ENCODE results near the gene CDKAL1. TPM values are rescaled to one million over a fixed set of nuclear protein-coding genes. Genes with fewer than 3 reads are reported as not detected.

The CDKAL1 gene
- total RNA-seq, 1 experiment from 2014 or later, result 6.5 TPM

- no peak for DNase-seq
These were observed 722.9 kb downstream of the CDKAL1 start for GRCh38 chr6:21257125-21257524.

GRCh38 chr6:21258665-21259064, 724.4 kb downstream of the CDKAL1 start:
- H3K27me3 ChIP-seq, result no peaks in the 10 kb centered on the region
- H3K36me3 ChIP-seq, result no peaks in the 10 kb centered on the region
- H3K9me3 ChIP-seq, result no peaks in the 10 kb centered on the region
- H3K4me3 ChIP-seq, result no peak overlapping the region
- no peak for DNase-seq

More at GRCh38 chr6:21257125-21257524, 722.9 kb downstream of the CDKAL1 start:
- Histone ChIP-seq H3K4me3 (no peak overlapping the region), H3K36me3 (no peaks in the 10 kb centered on the region), H3K9me3 (no peaks in the 10 kb centered on the region), H3K27me3 (no peaks in the 10 kb centered on the region)

- no peak overlapping the region for H3K4me3 ChIP-seq
- no peak for DNase-seq
- H3K27me3 ChIP-seq, result no peaks in the 10 kb centered on the region
- no peaks in the 10 kb centered on the region for H3K36me3 ChIP-seq
- H3K9me3 ChIP-seq, result no peaks in the 10 kb centered on the region
These were observed 725.4 kb downstream of the CDKAL1 start for GRCh38 chr6:21259660-21260059.

GRCh38 chr6:21262504-21262903, 728.2 kb downstream of the CDKAL1 start:
- H3K9me3 ChIP-seq, result no peaks in the 10 kb centered on the region

GRCh38 chr6:21263531-21264287, 729.5 kb downstream of the CDKAL1 start:
- Histone ChIP-seq H3K36me3 (no peaks in the 10 kb centered on the region), H3K27me3 (no peaks in the 10 kb centered on the region), H3K9me3 (no peaks in the 10 kb centered on the region), H3K4me3 (no peak overlapping the region)
- peak; percentile 2 for DNase-seq

More at GRCh38 chr6:21262504-21262903, 728.2 kb downstream of the CDKAL1 start:
- DNase-seq, result no peak
- no peak overlapping the region for H3K4me3 ChIP-seq
- no peaks in the 10 kb centered on the region for H3K27me3 ChIP-seq
- no peaks in the 10 kb centered on the region for H3K36me3 ChIP-seq

GRCh38 chr6:21264288-21265033, 730.2 kb downstream of the CDKAL1 start:
- Histone ChIP-seq H3K27me3 (no peaks in the 10 kb centered on the region), H3K36me3 (no peaks in the 10 kb centered on the region), H3K9me3 (no peaks in the 10 kb centered on the region), H3K4me3 (no peak overlapping the region)
- no peak for DNase-seq

- no peaks in the 10 kb centered on the region for H3K9me3 ChIP-seq
- H3K36me3 ChIP-seq, result no peaks in the 10 kb centered on the region
- H3K4me3 ChIP-seq, result no peak overlapping the region
- no peaks in the 10 kb centered on the region for H3K27me3 ChIP-seq
- DNase-seq, result no peak
These were observed 730.9 kb downstream of the CDKAL1 start for GRCh38 chr6:21265034-21265729.

- Histone ChIP-seq H3K36me3 (no peaks in the 10 kb centered on the region), H3K4me3 (no peak overlapping the region), H3K9me3 (no peaks in the 10 kb centered on the region), H3K27me3 (no peaks in the 10 kb centered on the region)
- no peak for DNase-seq
These were observed 731.4 kb downstream of the CDKAL1 start for GRCh38 chr6:21265730-21266044.

- H3K9me3 ChIP-seq, result no peaks in the 10 kb centered on the region
- no peaks in the 10 kb centered on the region for H3K36me3 ChIP-seq
- DNase-seq, result no peak
- no peaks in the 10 kb centered on the region for H3K27me3 ChIP-seq
- no peak overlapping the region for H3K4me3 ChIP-seq
These were observed 736.5 kb downstream of the CDKAL1 start for GRCh38 chr6:21270636-21271201.

- Histone ChIP-seq H3K36me3 (no peaks in the 10 kb centered on the region), H3K27me3 (no peaks in the 10 kb centered on the region), H3K4me3 (no peak overlapping the region), H3K9me3 (no peaks in the 10 kb centered on the region)
- DNase-seq, result no peak
These were observed 737.3 kb downstream of the CDKAL1 start for GRCh38 chr6:21271428-21272155.

- no peaks in the 10 kb centered on the region for H3K36me3 ChIP-seq
- no peaks in the 10 kb centered on the region for H3K27me3 ChIP-seq
- H3K9me3 ChIP-seq, result no peaks in the 10 kb centered on the region
- DNase-seq, result peak; percentile 65
- no peak overlapping the region for H3K4me3 ChIP-seq
These were observed 739.2 kb downstream of the CDKAL1 start for GRCh38 chr6:21273451-21273850.

GRCh38 chr6:21274851-21275250, 740.6 kb downstream of the CDKAL1 start:
- Histone ChIP-seq H3K36me3 (no peaks in the 10 kb centered on the region), H3K27me3 (no peaks in the 10 kb centered on the region), H3K4me3 (no peak overlapping the region), H3K9me3 (no peaks in the 10 kb centered on the region)
- DNase-seq, result no peak

GRCh38 chr6:21277601-21278374, 743.5 kb downstream of the CDKAL1 start:
- H3K4me3 ChIP-seq, result no peak overlapping the region
- no peaks in the 10 kb centered on the region for H3K27me3 ChIP-seq
- no peaks in the 10 kb centered on the region for H3K36me3 ChIP-seq
- no peak for DNase-seq
- H3K9me3 ChIP-seq, result no peaks in the 10 kb centered on the region

GRCh38 chr6:21278375-21278745, 744.1 kb downstream of the CDKAL1 start:
- H3K27me3 ChIP-seq, result no peaks in the 10 kb centered on the region
- DNase-seq, result no peak
- H3K36me3 ChIP-seq, result no peaks in the 10 kb centered on the region
- H3K9me3 ChIP-seq, result no peaks in the 10 kb centered on the region
- H3K4me3 ChIP-seq, result no peak overlapping the region

GRCh38 chr6:21279619-21280018, 745.4 kb downstream of the CDKAL1 start:
- H3K27me3 ChIP-seq, result no peaks in the 10 kb centered on the region
- H3K9me3 ChIP-seq, result no peaks in the 10 kb centered on the region
- DNase-seq, result no peak
- no peaks in the 10 kb centered on the region for H3K36me3 ChIP-seq
- H3K4me3 ChIP-seq, result no peak overlapping the region

- Histone ChIP-seq H3K4me3 (no peak overlapping the region), H3K9me3 (no peaks in the 10 kb centered on the region), H3K36me3 (no peaks in the 10 kb centered on the region), H3K27me3 (no peaks in the 10 kb centered on the region)
- DNase-seq, result no peak
These were observed 747.1 kb downstream of the CDKAL1 start for GRCh38 chr6:21281366-21281765.
